EL (cell line): ENCODE data around the gene CYB5R4.
"Not testable (repeated sequence)": the region's sequence is repeated elsewhere in the genome, so short reads cannot be mapped to it uniquely, and the experiment has no call there.

ENCODE experiments used
- DNase-seq: peaks from one replicate; pipeline ENCODE4 v3.0.0-alpha.2; 2016

Gene CYB5R4

GRCh38 chr6:83867043-83867442 lies 7.6 kb downstream of the CYB5R4 start:
- no peak for DNase-seq

- DNase-seq: peak; percentile 96
Measured at GRCh38 chr6:83867527-83868161, 8.2 kb downstream of the CYB5R4 start.

GRCh38 chr6:83868639-83869038 lies 9.2 kb downstream of the CYB5R4 start:
- DNase-seq: peak; percentile 75

- no peak for DNase-seq
Measured at GRCh38 chr6:83870649-83871048, 11.2 kb downstream of the CYB5R4 start.

- no peak for DNase-seq
Measured at GRCh38 chr6:83872386-83873118, 13.1 kb downstream of the CYB5R4 start.

GRCh38 chr6:83873869-83874268 lies 14.4 kb downstream of the CYB5R4 start:
- DNase-seq: no peak

- DNase-seq: no peak
Measured at GRCh38 chr6:83875843-83876242, 16.4 kb downstream of the CYB5R4 start.

GRCh38 chr6:83878902-83879644 lies 19.6 kb downstream of the CYB5R4 start:
- DNase-seq: no peak

GRCh38 chr6:83879746-83880145 lies 20.3 kb downstream of the CYB5R4 start:
- peak; percentile 58 for DNase-seq

- no peak for DNase-seq
Measured at GRCh38 chr6:83883240-83883639, 23.8 kb downstream of the CYB5R4 start.

GRCh38 chr6:83884523-83884922 lies 25.0 kb downstream of the CYB5R4 start:
- DNase-seq: peak; percentile 62

GRCh38 chr6:83885984-83886383 lies 26.5 kb downstream of the CYB5R4 start:
- no peak for DNase-seq

- DNase-seq: no peak
Measured at GRCh38 chr6:83889621-83890020, 30.1 kb downstream of the CYB5R4 start.

- DNase-seq: no peak
Measured at GRCh38 chr6:83890520-83890919, 31.0 kb downstream of the CYB5R4 start.

- no peak for DNase-seq
Measured at GRCh38 chr6:83891586-83891985, 32.1 kb downstream of the CYB5R4 start.

GRCh38 chr6:83893024-83893423 lies 33.5 kb downstream of the CYB5R4 start:
- no peak for DNase-seq

GRCh38 chr6:83897094-83897493 lies 37.6 kb downstream of the CYB5R4 start:
- DNase-seq: not testable (repeated sequence)

- no peak for DNase-seq
Measured at GRCh38 chr6:83901624-83902023, 42.1 kb downstream of the CYB5R4 start.

GRCh38 chr6:83904395-83904794 lies 44.9 kb downstream of the CYB5R4 start:
- no peak for DNase-seq

GRCh38 chr6:83905648-83906047 lies 46.2 kb downstream of the CYB5R4 start:
- DNase-seq: no peak

- not testable (repeated sequence) for DNase-seq
Measured at GRCh38 chr6:83907623-83908390, 48.3 kb downstream of the CYB5R4 start.

GRCh38 chr6:83908813-83909212 lies 49.3 kb downstream of the CYB5R4 start:
- peak; percentile 58 for DNase-seq

GRCh38 chr6:83911278-83911677 lies 51.8 kb downstream of the CYB5R4 start:
- DNase-seq: no peak
